KG1 (cell line): ENCODE measurements around the gene GARIN5A.
A peak's percentile ranks its signal among the peaks of the same experiment; 100 is the strongest.

ENCODE experiments used
- DNase-seq: peaks from one replicate; lab custom pipeline; 2025; lab: John Stamatoyannopoulos, UW

GARIN5A gene

DNA sequence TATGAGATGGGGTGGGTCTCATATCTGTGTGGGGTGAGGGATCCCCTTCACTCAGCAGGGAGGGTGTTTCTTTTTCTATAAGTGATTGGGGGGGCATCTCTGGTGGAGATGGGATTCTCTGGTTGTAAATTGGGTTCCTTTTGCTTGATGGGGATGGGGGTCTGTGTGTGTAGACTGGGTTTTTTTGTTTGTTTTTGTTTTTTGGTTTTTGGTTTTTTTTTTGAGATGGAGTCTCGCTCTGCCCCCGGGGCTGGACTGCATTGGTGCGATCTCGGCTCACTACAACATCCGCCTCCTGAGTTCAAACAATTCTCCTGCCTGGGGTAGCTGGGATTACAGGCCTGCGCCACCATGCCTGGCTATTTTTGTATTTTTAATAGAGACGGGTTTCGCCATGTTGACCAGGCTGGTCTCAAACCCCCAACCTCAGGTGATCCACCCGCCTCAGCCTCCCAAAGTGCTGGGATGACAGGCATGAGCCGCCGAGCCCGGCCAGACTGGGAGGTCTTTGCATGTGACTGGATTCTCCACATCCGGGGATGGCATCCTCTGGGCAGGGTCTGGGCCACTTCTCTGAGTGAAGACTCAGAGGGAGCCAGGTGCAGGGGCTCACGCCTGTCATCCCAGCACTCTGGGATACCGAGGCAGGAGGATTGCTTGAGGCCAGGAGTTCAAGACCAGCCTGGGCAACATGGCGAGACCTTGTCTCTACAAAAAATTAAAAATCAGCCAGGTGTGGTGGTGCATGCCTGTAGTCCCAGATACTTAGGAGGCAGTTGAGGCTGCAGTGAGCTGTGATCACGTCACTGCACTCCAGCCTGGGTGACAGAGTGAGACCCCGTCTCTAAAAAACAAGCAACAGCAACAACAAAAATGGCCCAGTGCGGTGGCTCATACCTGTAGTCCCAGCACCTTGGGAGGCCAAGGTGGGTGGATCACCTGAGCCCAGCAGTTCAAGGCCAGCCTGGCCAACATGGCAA, 43.2 kb downstream of the GARIN5A start:
- no peak for DNase-seq

DNA sequence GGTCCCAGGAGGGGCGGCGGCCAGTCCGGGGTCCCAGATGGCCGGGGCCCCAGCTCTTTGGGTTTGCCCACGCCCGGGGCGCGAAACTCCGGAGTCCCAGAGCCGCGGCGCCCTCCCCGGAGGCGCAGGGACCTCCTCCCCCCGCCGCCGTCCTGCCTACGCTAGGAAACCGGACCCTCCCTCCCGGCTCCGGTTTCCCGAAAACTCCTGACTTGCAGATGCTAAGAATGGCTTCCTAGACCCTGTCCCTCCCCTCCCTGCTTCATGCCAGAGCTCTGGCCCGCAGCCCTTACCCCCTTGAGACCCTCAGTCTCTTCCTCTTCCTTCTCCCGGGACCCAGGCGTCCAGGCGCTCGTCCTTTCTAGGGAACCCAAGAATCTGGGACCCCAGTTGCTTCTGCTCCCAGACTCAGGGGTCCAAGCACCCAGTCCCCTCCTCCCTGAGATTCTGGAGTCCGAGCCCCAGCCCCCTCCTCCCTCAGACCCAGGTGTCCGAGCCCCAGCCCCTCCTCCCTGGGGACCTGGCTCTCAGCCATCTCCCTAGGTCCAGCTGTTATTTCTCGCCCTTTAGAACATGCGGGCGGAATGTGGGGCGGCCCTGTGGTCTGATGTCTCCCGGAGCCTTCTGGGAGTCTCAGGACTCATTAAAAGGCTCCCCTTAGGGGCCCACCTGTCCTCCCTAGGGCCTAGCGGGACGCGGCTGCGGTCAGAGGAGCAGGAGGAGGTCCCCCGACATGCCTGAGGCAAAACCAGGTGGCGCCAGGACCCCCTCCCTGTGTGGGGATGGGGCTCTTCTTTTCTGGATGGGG, 44.2 kb downstream of the GARIN5A start, which contains the start of gene MYBPC2:
Gene MYBPC2 (plus strand): TSS at position 672 of the 808 bp plus-strand sequence. CDS start 62 bp downstream, at position 734.
- DNase-seq = no peak

DNA sequence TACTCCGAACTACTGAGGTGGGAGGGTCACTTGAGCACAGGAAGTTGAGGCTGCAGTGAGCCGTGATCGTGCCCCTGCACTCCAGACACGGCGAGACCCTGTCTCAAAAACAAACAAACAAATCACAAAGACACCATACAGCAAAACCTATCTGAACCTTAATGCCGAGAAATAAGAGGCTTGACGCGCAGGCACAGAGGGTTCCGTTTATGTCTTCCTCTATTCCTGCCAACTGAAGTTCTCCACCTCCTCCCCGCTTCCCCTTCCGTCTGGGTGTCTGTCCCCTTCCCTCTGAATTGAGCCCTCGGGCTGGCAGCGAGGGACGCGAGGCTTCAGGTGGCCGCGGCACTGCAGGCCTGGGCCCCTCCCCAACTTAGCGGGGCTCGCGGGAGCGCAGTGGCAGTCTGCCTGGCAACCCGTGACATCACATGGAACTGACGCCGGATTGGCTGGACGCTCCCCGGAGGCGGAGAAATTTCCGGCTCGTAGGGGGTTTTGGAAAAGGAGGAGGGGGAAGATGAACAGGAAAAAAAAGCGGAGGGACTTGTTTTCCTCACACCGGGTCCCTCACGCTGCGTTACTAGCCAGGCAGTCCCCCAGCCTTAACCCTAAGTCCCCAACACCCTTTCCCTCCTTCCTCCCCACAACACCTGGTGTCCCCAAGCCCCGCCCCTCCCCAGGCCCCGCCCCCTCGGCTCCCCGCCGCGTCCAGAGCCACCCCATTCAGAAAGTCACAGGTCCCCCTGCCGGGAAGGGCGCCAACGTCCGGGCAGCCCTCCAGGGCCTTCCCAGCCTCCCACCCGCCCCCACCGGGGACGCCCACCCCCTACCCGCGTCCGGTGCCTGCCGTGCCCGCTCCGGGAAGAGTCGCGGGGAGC, 45.1 kb downstream of the GARIN5A start:
- DNase-seq = peak; percentile 78

DNA sequence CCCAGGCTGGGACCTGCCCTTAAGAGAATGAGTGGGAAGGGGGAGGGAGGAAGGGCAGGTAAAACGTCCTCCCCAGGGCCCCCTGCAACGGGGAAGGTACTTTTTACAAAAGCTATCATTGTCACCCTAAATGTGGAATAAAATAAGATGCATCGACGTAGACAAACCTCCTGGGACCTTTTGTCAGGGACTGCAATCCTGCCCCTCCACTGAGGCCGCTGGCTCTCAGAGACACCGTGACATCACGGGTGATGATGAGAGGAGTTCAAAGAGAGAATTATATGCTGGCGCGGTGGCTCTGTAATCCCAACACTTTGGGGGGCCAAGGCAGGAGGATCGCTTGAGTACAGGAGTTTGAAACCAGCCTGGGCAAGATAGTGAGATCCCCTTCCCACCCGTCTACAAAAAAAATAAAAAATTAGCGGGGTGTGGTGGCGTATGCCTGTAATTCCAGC, 45.7 kb downstream of the GARIN5A start:
- no peak for DNase-seq

DNA sequence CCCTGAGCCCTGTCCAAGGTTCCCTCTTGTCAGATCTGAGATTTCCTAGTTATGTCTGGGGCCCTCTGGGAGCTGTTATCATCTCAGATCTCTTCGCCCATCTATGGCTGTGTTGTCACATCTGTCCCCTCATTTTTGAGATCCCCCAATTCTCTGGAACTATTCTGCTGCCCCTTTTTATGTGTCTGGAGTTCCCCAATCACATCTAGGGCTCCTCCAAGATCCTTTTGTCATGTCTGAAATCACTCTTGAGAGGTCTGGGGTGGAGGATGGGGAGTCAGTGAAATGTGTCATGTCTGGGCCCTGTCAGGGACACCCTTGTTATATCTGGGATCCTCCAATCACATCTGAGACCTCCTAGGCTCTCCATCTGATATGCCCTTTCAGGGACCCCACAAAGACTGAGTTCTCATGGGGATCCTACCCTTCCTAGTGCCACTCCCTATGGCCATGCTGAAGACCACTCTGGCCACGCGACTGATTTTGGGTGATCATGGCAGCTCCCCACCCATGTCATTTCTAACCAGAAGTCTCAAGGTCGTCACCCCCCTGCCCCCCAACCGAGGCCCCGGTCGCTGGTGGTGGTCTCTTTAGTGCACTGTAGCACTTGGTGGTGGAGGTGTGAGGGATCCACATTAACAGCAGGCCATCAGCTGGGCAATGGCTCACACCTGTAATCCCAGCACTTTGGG, 47.7 kb downstream of the GARIN5A start:
- DNase-seq = no peak

DNA sequence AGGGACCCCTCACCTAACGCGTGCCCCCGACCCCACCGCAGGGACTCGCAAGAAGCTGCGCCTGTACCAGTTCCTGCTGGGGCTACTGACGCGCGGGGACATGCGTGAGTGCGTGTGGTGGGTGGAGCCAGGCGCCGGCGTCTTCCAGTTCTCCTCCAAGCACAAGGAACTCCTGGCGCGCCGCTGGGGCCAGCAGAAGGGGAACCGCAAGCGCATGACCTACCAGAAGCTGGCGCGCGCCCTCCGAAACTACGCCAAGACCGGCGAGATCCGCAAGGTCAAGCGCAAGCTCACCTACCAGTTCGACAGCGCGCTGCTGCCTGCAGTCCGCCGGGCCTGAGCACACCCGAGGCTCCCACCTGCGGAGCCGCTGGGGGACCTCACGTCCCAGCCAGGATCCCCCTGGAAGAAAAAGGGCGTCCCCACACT, 48.6 kb downstream of the GARIN5A start:
- DNase-seq = no peak

DNA sequence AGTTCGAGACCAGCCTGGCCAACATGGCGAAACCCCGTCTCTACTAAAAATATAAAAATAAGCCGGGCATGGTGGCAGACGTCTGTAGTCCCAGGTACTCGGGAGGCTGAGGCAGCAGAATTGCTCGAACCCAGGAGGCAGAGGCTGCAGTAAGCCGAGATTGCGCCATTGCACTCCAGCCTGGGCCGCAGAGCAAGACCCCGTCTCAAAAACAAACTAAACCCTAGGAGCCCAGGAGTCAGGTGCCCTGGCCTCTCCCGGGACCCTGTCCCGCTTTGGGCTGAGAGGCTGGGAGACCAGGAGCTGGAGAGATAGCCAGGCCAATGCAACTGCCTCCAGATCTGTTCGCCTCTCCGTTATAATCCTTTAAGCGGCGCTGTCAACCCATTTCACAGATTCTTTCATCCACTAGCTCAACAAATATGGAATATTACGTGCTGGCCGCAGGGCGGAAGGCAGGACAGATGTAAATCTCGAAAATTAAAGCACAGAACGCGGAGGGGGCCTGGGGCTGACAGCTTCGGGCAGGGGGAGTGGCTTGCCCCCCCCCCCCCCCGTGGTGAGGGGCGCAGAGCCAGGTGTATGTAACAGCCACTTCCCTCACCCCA, 49.2 kb downstream of the GARIN5A start:
- DNase-seq = no peak

DNA sequence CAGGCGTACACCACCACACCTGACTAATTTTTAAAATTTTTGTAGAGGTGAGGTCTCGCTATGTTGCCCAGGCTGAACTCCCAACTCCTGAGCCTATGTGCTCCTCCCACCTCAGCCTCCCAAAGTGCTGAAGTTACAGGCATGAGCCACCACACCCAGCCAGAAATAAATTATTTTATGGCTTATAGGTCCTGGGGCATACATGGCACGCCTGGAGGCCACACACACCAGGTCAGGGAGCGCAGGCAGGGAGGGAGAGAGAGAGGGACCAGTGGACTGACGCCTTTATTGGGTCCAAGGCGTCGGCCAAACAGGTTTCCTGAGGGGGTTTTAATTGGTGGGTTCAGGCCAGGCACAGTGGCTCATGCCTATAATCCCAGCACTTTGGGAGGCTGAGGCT, 51.1 kb downstream of the GARIN5A start:
- no peak for DNase-seq

DNA sequence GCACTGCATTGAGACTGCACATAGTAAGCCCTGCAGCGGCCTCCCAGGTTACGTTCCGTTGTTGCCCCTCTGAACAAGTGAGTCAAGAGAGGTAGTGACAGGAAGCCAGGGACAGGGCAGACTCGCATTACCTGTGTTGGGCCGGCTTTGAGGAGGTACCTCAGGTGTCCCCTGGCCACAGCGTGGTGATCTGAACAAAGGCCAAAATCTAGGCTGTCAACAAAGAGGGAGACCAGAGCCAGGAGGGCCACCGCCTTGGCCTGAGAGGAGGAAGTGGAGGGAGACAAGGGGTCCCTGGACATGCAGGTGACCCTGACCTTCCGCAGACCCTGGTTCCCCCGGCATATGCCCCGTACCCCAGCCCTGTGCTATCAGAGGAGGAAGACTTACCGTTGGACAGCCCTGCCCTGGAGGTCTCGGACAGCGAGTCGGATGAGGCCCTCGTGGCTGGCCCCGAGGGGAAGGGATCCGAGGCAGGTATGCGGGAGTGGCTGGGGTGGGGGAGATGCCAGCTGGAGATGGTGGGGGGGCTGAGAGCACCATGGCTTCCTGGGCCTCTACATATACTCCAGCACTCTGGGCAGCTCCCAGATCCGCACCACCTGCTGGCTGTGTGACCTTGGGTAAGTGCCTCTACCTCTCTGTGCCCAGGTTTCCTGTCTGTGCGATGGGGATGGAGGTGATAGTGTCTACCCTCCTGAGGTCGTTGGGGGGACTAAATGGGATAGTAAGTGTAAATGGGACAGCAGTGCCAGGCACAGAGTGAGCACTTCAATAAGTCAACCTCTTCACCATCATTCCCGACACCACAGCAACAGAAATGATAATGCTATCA, 53.2 kb downstream of the GARIN5A start:
- no peak for DNase-seq

DNA sequence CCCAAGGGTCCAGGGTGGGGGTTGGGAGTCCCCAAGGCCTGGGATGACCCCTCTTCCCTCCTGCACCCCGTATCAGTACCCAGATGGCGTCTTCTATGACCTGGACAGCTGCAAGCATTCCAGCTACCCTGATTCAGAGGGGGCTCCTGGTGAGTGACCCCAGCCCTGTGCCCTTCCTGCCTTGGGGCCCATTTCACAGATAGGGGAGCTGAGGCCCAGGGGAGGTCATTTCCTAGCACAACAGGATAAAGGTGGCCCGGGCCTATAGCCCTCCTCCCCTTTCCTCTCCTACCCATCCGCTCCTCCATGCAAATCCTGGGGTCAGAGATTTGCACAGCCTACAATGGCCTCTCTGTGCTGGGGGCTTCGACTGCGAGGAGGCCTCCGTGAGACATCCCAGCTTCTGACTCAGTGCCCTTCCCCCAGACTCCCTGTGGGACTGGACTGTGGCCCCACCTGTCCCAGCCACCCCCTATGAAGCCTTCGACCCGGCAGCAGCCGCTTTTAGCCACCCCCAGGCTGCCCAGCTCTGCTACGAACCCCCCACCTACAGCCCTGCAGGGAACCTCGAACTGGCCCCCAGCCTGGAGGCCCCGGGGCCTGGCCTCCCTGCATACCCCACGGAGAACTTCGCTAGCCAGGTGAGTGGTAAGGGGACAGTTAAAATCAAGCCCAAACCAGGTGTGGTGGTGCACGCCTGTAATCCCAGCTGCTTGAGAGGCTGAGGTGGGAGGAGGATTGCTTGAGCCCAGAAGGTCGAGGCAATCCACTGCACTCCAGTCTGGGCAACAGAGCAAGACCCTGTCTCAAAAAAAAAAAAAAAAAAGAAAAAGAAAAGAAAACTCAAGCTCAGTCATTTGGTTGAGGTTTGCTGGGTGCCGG, 54.0 kb downstream of the GARIN5A start:
- DNase-seq = no peak

DNA sequence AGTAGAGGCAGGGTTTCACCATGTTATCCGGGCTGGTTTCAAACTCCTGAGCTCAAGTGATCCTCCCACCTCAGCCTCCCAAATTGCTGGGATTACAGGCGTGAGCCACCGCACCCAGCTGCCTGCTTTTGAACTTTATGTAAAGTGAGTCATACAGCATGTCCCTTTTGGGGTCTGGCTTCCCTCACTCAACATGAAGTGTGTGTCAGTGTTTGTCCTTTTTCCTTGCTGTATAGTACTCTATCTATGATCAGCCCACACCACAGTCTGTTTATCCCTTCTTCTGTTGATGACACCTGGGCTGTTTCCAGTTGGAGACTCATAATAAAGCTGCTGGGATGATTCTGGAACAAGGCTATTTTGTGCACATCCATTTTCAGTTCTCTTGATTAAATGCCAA, 55.8 kb downstream of the GARIN5A start:
- no peak for DNase-seq

DNA sequence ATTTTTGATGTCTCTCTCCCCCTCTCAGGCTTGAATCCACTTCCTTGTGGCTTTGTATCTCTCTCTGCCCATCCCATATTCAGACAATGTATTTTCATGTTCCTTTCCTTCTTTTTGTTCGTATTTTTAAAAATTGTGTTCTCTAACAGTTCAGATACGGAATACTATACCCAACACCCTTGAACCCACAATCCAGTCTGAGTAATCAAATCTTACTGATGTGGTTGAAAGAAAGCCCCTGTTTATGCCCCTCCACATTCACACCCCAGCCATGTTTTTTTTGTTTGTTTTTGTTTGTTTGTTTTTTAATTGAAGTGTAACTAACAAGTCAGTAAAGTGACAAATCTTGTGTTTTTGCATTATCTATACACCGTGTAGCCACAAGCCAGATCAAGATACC, 56.5 kb downstream of the GARIN5A start:
- no peak for DNase-seq

DNA sequence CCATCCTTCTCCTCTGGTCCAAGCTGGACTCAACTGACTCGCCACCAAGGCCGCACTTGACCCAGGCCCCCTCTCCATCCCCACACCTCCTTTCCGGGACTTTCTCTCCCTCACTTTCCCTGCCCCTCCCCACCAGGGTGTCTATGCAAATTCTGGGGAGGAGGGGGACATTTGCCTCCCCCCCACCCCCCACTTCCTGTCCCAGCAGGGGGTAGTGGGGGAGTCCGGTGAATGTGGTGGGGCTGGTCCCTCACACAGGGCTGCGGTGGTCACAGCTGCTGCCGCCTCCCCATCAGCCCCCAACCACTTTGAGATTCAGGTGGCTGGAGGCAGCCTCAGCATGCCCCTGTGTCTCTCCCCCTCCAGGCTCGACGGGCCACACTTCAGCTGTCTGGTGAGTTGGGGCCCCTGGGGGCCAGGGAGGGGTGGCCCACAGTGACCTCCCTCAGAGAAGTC, 57.0 kb downstream of the GARIN5A start:
- DNase-seq = no peak

DNA sequence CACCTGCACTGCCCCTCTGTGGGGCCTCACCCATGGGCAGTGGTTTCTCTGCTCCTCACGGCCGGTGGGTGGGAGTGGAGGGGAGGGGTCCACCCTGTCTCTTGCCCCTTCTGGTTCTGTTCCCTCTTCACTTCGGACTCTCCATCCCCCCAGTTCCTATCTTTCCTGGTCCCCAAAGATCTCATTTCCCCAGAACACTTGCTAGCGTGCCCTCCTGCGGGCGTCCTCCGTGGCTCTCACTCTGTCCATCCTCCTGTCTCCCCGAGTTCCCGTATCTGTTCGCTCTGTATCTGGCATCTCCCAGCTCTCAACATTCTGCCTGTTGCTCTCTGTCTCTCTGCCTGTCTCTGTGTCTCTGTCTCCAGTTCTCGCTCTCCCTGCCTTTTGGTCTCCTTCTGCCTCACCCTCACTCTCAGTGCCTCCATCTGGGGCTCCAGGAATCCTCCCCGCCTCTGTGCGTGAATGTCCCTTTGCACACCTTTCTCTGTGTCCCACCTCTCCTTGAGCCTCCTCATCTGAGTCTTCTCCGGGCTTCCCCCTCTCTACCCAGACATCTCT, 57.5 kb downstream of the GARIN5A start:
- no peak for DNase-seq

DNA sequence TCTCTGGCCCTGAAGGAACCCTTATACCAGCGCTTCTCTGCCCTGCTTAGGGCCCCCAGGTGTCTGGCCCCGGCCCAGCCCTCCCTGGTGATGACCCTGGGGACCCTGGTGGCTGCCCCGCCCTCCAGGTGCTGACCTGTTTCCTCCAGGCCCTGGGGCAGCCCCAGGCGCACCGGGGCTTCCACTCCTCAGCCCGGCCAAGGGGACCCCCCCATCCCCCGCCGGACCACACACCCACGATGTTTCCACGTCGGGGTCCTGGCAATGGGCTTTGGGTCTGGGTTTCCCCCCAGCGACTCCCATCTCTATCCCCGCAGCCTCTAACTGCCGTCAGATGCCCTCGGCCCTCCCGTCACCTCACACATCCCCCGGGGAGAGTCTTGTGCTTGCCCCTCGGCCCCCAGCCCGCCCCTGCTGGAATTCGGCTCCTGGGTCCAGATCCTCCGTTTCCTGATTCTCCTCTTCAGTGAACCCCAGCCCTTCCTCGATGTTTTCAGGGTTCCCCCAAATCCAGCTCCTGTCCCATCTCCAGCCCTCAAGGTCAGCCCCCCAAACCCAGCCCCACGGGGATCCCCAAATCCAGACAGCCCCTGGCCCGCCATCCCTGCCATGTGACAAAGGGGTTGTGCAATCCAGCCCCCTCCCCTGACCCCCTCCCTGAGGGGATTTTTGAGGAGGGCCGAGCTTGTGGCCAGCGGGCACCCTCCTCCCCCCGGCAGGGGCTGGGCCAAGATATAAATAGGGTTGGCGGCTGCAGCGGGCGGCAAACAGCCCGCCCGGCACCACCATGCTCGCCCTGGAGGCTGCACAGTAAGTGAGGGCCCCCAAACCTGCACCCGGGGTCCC, 58.2 kb downstream of the GARIN5A start, which contains the start of gene SPIB:
Gene SPIB (plus strand): TSS at position 763 of the 846 bp plus-strand sequence. CDS start 25 bp downstream, at position 788.
- DNase-seq = no peak

DNA sequence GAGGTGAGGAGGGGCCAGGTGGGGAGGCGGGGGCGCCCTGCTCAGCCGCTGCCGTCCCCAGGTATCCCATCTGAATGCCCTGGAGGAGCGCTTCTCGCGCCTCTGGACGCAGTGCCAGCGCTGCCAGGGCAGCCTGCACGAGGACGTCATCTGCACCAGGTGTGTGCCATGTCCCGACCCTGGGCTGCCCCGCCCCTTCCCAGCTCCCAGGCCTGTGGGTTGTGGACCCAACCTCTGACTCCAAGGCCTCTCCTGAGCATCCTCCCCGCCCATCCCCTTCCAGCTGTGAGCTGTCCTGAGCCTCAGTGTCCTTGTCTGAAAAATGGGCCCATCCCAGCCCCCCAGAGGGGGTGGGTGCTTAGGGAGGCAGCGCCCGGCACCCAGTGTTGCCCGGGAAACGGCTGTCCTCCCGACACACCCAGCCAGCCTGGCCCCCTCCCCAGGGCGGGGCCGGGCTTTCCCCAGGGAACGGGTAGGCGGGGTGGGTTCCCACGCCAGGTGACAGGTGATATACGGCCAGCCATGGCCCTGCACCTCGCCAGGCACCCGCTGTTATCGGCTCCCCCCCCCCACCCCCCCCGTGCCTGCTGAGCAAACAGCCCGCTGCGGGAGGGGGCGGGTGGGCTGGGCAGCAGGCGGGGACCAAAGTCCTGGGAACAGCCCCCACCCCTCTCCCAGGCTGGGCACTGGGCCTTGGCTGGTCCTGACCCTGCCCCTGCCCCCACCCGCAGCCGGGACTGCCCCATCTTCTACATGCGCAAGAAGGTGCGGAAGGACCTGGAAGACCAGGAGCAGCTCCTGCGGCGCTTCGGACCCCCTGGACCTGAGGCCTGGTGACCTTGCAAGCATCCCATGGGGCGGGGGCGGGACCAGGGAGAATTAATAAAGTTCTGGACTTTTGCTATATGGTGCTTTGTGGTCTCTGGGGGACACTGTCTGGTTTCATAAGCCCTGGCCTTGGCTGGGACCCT, 59.3 kb downstream of the GARIN5A start:
- DNase-seq = no peak
